Measurements from ENCODE around the gene ACTL7A.

DNA sequence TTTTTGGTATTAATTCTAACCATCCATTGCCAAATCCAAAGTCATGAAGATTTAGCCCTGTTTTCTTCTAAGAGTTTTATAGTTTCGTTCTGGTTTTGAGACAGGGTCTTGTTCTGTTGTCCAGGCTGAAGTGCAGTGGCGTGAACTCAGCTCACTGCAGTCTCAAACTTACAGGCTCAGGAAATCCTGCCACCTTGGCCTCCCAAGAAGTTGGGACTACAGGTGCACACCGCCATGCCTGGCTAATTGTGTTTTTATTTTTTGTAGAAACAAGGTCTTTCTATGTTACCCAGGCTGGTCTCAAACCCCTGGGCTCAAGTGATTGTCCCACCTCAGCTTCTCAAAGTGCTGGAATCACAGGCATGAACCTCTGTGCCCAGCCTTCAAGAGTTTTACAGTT, 21.0 kb downstream of the ACTL7A start:
- TF ChIP-seq, protein P1, sequence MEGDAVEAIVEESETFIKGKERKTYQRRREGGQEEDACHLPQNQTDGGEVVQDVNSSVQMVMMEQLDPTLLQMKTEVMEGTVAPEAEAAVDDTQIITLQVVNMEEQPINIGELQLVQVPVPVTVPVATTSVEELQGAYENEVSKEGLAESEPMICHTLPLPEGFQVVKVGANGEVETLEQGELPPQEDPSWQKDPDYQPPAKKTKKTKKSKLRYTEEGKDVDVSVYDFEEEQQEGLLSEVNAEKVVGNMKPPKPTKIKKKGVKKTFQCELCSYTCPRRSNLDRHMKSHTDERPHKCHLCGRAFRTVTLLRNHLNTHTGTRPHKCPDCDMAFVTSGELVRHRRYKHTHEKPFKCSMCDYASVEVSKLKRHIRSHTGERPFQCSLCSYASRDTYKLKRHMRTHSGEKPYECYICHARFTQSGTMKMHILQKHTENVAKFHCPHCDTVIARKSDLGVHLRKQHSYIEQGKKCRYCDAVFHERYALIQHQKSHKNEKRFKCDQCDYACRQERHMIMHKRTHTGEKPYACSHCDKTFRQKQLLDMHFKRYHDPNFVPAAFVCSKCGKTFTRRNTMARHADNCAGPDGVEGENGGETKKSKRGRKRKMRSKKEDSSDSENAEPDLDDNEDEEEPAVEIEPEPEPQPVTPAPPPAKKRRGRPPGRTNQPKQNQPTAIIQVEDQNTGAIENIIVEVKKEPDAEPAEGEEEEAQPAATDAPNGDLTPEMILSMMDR (conservative IDR thresholded peaks at IDR 0.05; ENCODE audit: low read length): no peak
- no peak for TF ChIP-seq EZH2phosphoT487 (IDR thresholded peaks at IDR 0.05; ENCODE audit: borderline replicate concordance)
